Small intestine (tissue), 7 donors: ENCODE data around the gene NEDD4L. TPM values are rescaled to one million over a fixed set of nuclear protein-coding genes. Genes with fewer than 3 reads are reported as not detected.

Experiments used
- DNase-seq, 2 donors: peaks; one replicate each; pipeline versions ENCODE4 v3.0.0 to v3.0.0-alpha.2; 2013
- FAIRE-seq: peaks from 2 replicates; lab custom pipeline; 2012; peaks lifted over from hg19 to GRCh38; lab: Jason Lieb, UNC
- H3K27ac ChIP-seq, 3 donors: one replicate each; pipeline ENCODE4 v1.5.1; 2013; ENCODE audit warnings: low read length in 2 of 3, mild to moderate bottlenecking in 2 of 3, control low read depth in 1 of 3, inconsistent platforms in 1 of 3, low read depth in 1 of 3, moderate library complexity in 1 of 3
- H3K27me3 ChIP-seq, 3 donors: one replicate each; pipeline ENCODE4 v1.6.1; 2013; ENCODE audit warnings: low read length in 3 of 3, inconsistent platforms in 1 of 3; ENCODE audit not compliant: control insufficient read depth in 3 of 3, insufficient read depth in 3 of 3
- H3K36me3 ChIP-seq, 3 donors: one replicate each; pipeline ENCODE4 v1.6.1; 2013; ENCODE audit warnings: low read length in 3 of 3, inconsistent platforms in 1 of 3, low read depth in 1 of 3, mild to moderate bottlenecking in 1 of 3, moderate library complexity in 1 of 3; ENCODE audit not compliant: control insufficient read depth in 3 of 3, insufficient read depth in 2 of 3
- H3K4me1 ChIP-seq, 3 donors: one replicate each; pipeline ENCODE4 v1.6.1; 2013; ENCODE audit warnings: low read length in 2 of 3, inconsistent platforms in 1 of 3, low read depth in 1 of 3, mild to moderate bottlenecking in 1 of 3, moderate library complexity in 1 of 3; ENCODE audit not compliant: control insufficient read depth in 3 of 3, insufficient read depth in 2 of 3
- H3K4me3 ChIP-seq, 3 donors: one replicate each; pipeline ENCODE4 v1.5.1; 2013; ENCODE audit warnings: low read length in 3 of 3, control low read depth in 1 of 3, inconsistent platforms in 1 of 3, low read depth in 1 of 3, mild to moderate bottlenecking in 1 of 3, moderate library complexity in 1 of 3
- H3K9me3 ChIP-seq, 2 donors: one replicate each; pipeline ENCODE4 v1.6.1; 2013; ENCODE audit warnings: low read depth in 1 of 2, low read length in 1 of 2; ENCODE audit not compliant: control insufficient read depth in 2 of 2, insufficient read depth in 1 of 2
- WGBS, 3 donors: extraction: QIAGEN DNeasy Blood & Tissue Kit; methylation state at CpG; one replicate each; pipeline ENCODE4 v1.1.7; 2013; 5-methylcytosine and 5-hydroxymethylcytosine counted together
- polyA plus RNA-seq, 4 donors: library from polyadenylated mRNA; stranded (reverse) in 3 of 4; unstranded in 1 of 4; fragments of 200-250 nt in 3 of 4; fragments of 120-200 nt in 1 of 4; gene quantifications; one replicate each; pipeline versions ENCODE4 v1.2.1 to v1.2.3, GENCODE V29; 2013
- donor health status: healthy with polysubstance abuse.
- donor health status: control.
- donor health status: control.
- donor health status: Bipolar disorder and iron deficiency.
- donor health status: healthy.

NEDD4L gene
- polyA plus RNA-seq, 4 donors, result 36.5 to 113 (median 96.2) TPM

GRCh38 chr18:58412844-58413666 is 369.0 kb downstream of the NEDD4L start:
- H3K27ac ChIP-seq, result no peak overlapping the region
- no peaks in the 10 kb centered on the region for H3K36me3 ChIP-seq
- H3K4me1 ChIP-seq, result peaks cover 0 to 49% (median 5%) of the 10 kb centered on the region in 3 donors
- H3K27me3 ChIP-seq, result no peaks in the 10 kb centered on the region
- no peaks in the 10 kb centered on the region for H3K9me3 ChIP-seq
- no peak for FAIRE-seq
- WGBS, 3 donors, result 48 to 70% (median 56%) methylated on average over 5 of the region's 5 CpGs
- DNase-seq, result no peak
- no peak overlapping the region for H3K4me3 ChIP-seq

GRCh38 chr18:58413667-58414628 is 369.9 kb downstream of the NEDD4L start:
- no peaks in the 10 kb centered on the region for H3K36me3 ChIP-seq
- peak; percentile 47 to 78 for DNase-seq
- no peaks in the 10 kb centered on the region for H3K9me3 ChIP-seq
- WGBS, 3 donors, result 34 to 67% (median 45%) methylated on average over 12 of the region's 12 CpGs
- no peaks in the 10 kb centered on the region for H3K27me3 ChIP-seq
- peak overlapping the region in 1 of 3 donors; percentile 35 for H3K27ac ChIP-seq
- peaks cover 0 to 41% (median 3%) of the 10 kb centered on the region in 3 donors for H3K4me1 ChIP-seq
- FAIRE-seq, result no peak
- H3K4me3 ChIP-seq, result no peak overlapping the region

GRCh38 chr18:58416014-58416703 is 372.1 kb downstream of the NEDD4L start:
- FAIRE-seq (no peak), DNase-seq (no peak)
- Histone ChIP-seq H3K27ac (no peak overlapping the region), H3K9me3 (no peaks in the 10 kb centered on the region), H3K36me3 (no peaks in the 10 kb centered on the region), H3K27me3 (no peaks in the 10 kb centered on the region), H3K4me1 (peaks cover 0 to 33% (median 3%) of the 10 kb centered on the region in 3 donors), H3K4me3 (no peak overlapping the region)
- 75 to 84% (median 82%) methylated on average over 7 of the region's 7 CpGs for WGBS, 3 donors

GRCh38 chr18:58416704-58417683 is 373.0 kb downstream of the NEDD4L start:
- H3K9me3 ChIP-seq, result no peaks in the 10 kb centered on the region
- peak overlapping the region in 1 of 3 donors; percentile 49 for H3K27ac ChIP-seq
- H3K36me3 ChIP-seq, result no peaks in the 10 kb centered on the region
- H3K27me3 ChIP-seq, result no peaks in the 10 kb centered on the region
- peaks cover 0 to 33% (median 3%) of the 10 kb centered on the region in 3 donors for H3K4me1 ChIP-seq
- 69 to 76% (median 73%) methylated on average over 16 of the region's 16 CpGs for WGBS, 3 donors
- H3K4me3 ChIP-seq, result no peak overlapping the region
- no peak for FAIRE-seq
- DNase-seq, result no peak

- Histone ChIP-seq H3K27ac (peak overlapping the region in 1 of 3 donors; percentile 49), H3K36me3 (no peaks in the 10 kb centered on the region), H3K9me3 (no peaks in the 10 kb centered on the region), H3K4me3 (no peak overlapping the region), H3K4me1 (peaks cover 0 to 33% (median 3%) of the 10 kb centered on the region in 3 donors), H3K27me3 (no peaks in the 10 kb centered on the region)
- FAIRE-seq, result no peak
- DNase-seq, result no peak
- 83 to 90% (median 88%) methylated on average over 6 of the region's 6 CpGs for WGBS, 3 donors
These were observed 373.7 kb downstream of the NEDD4L start for GRCh38 chr18:58417752-58418151.

GRCh38 chr18:58418361-58418760 is 374.3 kb downstream of the NEDD4L start:
- Histone ChIP-seq H3K4me3 (no peak overlapping the region), H3K27me3 (no peaks in the 10 kb centered on the region), H3K4me1 (peaks cover 0 to 29% (median 3%) of the 10 kb centered on the region in 3 donors), H3K9me3 (no peaks in the 10 kb centered on the region), H3K27ac (no peak overlapping the region), H3K36me3 (no peaks in the 10 kb centered on the region)
- no peak for FAIRE-seq
- no peak for DNase-seq
- WGBS, 3 donors, result 90 to 97% (median 95%) methylated on average over 4 of the region's 4 CpGs

GRCh38 chr18:58419587-58420199 is 375.7 kb downstream of the NEDD4L start:
- FAIRE-seq (no peak), DNase-seq (no peak)
- peaks cover 0 to 16% (median 0%) of the 10 kb centered on the region in 3 donors for H3K4me1 ChIP-seq
- WGBS, 3 donors, result 65 to 78% (median 68%) methylated on average over 4 of the region's 4 CpGs
- no peak overlapping the region for H3K4me3 ChIP-seq
- H3K27ac ChIP-seq, result no peak overlapping the region
- H3K9me3 ChIP-seq, result no peaks in the 10 kb centered on the region
- H3K27me3 ChIP-seq, result no peaks in the 10 kb centered on the region
- no peaks in the 10 kb centered on the region for H3K36me3 ChIP-seq
